HEK293 (cell line): ENCODE measurements around the gene CD300E.

Experiments
- FEZF1 ChIP-seq: fragments of 450-650 bp; formaldehyde crosslinking; IDR thresholded peaks from 2 replicates; pipeline ENCODE4 v1.5.1; 2016; ENCODE audit warnings: missing biosample characterization, missing genetic modification characterization
- TCF7L2 ChIP-seq: IDR thresholded peaks from 2 replicates; pipeline ENCODE4 v1.6.1; 2011; ENCODE audit warnings: low read depth, mild to moderate bottlenecking, inconsistent platforms, low read length, moderate library complexity, borderline replicate concordance
- ZNF114 ChIP-seq: fragments of 450-650 bp; formaldehyde crosslinking; IDR thresholded peaks from 2 replicates; pipeline ENCODE4 v1.5.0; 2017; ENCODE audit warnings: missing biosample characterization, missing genetic modification characterization
- ZNF121 ChIP-seq: fragments of 450-650 bp; formaldehyde crosslinking; IDR thresholded peaks from 2 replicates; pipeline ENCODE4 v1.5.1; 2016; ENCODE audit warnings: missing biosample characterization, missing genetic modification characterization
- ZNF138 ChIP-seq: fragments of 450-650 bp; formaldehyde crosslinking; IDR thresholded peaks from 2 replicates; pipeline ENCODE4 v1.5.1; 2016; ENCODE audit warnings: missing biosample characterization, missing genetic modification characterization, borderline replicate concordance
- ZNF169 ChIP-seq: fragments of 450-650 bp; formaldehyde crosslinking; IDR thresholded peaks from 2 replicates; pipeline ENCODE4 v1.5.1; 2016; ENCODE audit warnings: missing biosample characterization, missing genetic modification characterization
- ZNF707 ChIP-seq: fragments of 450-650 bp; formaldehyde crosslinking; IDR thresholded peaks from 2 replicates; pipeline ENCODE4 v1.5.1; 2016; ENCODE audit warnings: missing biosample characterization, missing genetic modification characterization
- ZNF792 ChIP-seq: fragments of 450-650 bp; formaldehyde crosslinking; IDR thresholded peaks from 2 replicates; pipeline ENCODE4 v1.5.1; 2016; ENCODE audit warnings: missing biosample characterization, missing genetic modification characterization
- TF ChIP-seq, protein P1 (sequence below): fragments of 450-650 bp; formaldehyde crosslinking; IDR thresholded peaks from 2 replicates; pipeline ENCODE4 v1.5.1; 2016; ENCODE audit warnings: missing biosample characterization, missing genetic modification characterization
- TF ChIP-seq, protein P2 (sequence below): fragments of 450-650 bp; formaldehyde crosslinking; IDR thresholded peaks from 2 replicates; pipeline ENCODE4 v1.5.1; 2016; ENCODE audit warnings: missing biosample characterization, missing genetic modification characterization
- TF ChIP-seq, protein P3 (sequence below): fragments of 450-650 bp; IDR thresholded peaks from 2 replicates; pipeline ENCODE4 v1.5.1; 2018; ENCODE audit warnings: missing biosample characterization, missing genetic modification characterization

DNA sequence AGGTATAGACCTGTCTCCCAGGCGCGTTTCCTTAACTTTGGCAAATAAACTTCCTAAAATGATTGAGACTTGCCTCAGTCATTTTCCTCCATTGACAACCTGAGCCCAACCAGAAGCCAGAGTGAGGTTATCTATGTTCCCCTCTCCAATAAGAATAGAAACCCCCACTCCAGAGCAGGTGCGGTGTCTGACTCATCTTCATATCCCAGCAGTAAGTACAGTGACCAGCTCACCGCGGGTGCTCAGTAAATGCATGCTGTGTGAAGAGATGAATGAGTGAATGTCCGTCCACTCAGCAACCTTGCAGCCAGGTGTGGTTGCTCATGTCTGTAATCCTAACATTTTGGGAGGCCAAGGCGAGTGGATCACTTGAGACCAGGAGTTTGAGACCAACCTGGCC lies 19.5 kb upstream of the CD300E start:
- no peak for TF ChIP-seq FEZF1 (tag by site-specific recombination)
- TF ChIP-seq, protein P1, sequence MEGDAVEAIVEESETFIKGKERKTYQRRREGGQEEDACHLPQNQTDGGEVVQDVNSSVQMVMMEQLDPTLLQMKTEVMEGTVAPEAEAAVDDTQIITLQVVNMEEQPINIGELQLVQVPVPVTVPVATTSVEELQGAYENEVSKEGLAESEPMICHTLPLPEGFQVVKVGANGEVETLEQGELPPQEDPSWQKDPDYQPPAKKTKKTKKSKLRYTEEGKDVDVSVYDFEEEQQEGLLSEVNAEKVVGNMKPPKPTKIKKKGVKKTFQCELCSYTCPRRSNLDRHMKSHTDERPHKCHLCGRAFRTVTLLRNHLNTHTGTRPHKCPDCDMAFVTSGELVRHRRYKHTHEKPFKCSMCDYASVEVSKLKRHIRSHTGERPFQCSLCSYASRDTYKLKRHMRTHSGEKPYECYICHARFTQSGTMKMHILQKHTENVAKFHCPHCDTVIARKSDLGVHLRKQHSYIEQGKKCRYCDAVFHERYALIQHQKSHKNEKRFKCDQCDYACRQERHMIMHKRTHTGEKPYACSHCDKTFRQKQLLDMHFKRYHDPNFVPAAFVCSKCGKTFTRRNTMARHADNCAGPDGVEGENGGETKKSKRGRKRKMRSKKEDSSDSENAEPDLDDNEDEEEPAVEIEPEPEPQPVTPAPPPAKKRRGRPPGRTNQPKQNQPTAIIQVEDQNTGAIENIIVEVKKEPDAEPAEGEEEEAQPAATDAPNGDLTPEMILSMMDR, result no peak
- TF ChIP-seq, protein P2, sequence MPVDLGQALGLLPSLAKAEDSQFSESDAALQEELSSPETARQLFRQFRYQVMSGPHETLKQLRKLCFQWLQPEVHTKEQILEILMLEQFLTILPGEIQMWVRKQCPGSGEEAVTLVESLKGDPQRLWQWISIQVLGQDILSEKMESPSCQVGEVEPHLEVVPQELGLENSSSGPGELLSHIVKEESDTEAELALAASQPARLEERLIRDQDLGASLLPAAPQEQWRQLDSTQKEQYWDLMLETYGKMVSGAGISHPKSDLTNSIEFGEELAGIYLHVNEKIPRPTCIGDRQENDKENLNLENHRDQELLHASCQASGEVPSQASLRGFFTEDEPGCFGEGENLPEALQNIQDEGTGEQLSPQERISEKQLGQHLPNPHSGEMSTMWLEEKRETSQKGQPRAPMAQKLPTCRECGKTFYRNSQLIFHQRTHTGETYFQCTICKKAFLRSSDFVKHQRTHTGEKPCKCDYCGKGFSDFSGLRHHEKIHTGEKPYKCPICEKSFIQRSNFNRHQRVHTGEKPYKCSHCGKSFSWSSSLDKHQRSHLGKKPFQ (tag by site-specific recombination), result no peak
- TF ChIP-seq, protein P3, sequence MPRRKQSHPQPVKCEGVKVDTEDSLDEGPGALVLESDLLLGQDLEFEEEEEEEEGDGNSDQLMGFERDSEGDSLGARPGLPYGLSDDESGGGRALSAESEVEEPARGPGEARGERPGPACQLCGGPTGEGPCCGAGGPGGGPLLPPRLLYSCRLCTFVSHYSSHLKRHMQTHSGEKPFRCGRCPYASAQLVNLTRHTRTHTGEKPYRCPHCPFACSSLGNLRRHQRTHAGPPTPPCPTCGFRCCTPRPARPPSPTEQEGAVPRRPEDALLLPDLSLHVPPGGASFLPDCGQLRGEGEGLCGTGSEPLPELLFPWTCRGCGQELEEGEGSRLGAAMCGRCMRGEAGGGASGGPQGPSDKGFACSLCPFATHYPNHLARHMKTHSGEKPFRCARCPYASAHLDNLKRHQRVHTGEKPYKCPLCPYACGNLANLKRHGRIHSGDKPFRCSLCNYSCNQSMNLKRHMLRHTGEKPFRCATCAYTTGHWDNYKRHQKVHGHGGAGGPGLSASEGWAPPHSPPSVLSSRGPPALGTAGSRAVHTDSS (tag by site-specific recombination), result no peak
- TF ChIP-seq ZNF138 (tag by site-specific recombination), result no peak
- no peak for TF ChIP-seq ZNF114
- TF ChIP-seq ZNF792 (tag by site-specific recombination), result no peak
- TF ChIP-seq ZNF169 (tag by site-specific recombination), result no peak
- TF ChIP-seq ZNF121 (tag by site-specific recombination), result no peak
- TF ChIP-seq ZNF707 (tag by site-specific recombination), result no peak
- no peak for TF ChIP-seq TCF7L2
